DND-41 (cell line): ENCODE results near the gene GRID2.

ENCODE experiments used
- ATAC-seq: fragments of 200-7000 bp; cut with Tn5 transposase; 3 replicates; pipeline ENCODE4 v1.9.1; 2021; ENCODE audit warnings: low read depth; ENCODE audit not compliant: insufficient read depth
- DNase-seq: peaks from one replicate; pipeline ENCODE4 v3.0.0-alpha.2; 2020
- H2AFZ ChIP-seq: 2 replicates; pipeline ENCODE4 v1.6.0; 2012; ENCODE audit warnings: low read depth, low read length
- H3K27ac ChIP-seq: 2 replicates; pipeline ENCODE4 v1.5.1; 2012; ENCODE audit warnings: low read length, inconsistent platforms
- H3K27me3 ChIP-seq: fragments of 200-600 bp; sonication (generic); 2 replicates; pipeline ENCODE4 v1.6.0; 2012; ENCODE audit warnings: low read length, mild to moderate bottlenecking, inconsistent platforms; ENCODE audit not compliant: insufficient read depth, poor library complexity
- H3K36me3 ChIP-seq: 2 replicates; pipeline ENCODE4 v1.5.1; 2012; ENCODE audit warnings: low read length, inconsistent platforms; ENCODE audit not compliant: insufficient read depth
- H3K4me1 ChIP-seq: 2 replicates; pipeline ENCODE4 v1.5.1; 2012; ENCODE audit warnings: mild to moderate bottlenecking, low read length; ENCODE audit not compliant: insufficient read depth
- H3K4me2 ChIP-seq: 2 replicates; pipeline ENCODE4 v1.6.0; 2012; ENCODE audit warnings: mild to moderate bottlenecking, moderate library complexity, low read length, inconsistent platforms; ENCODE audit not compliant: insufficient read depth
- H3K4me3 ChIP-seq, 2 experiments: fragments of 200-600 bp in 1 of 2; shearing (Covaris generic) in 1 of 2; 2 replicates each; pipeline ENCODE4 v1.5.1; 2012 to 2016; ENCODE audit warnings: inconsistent platforms in 2 of 2, low read length in 2 of 2, mild to moderate bottlenecking in 2 of 2, low read depth in 1 of 2, moderate library complexity in 1 of 2
- H3K79me2 ChIP-seq: 2 replicates; pipeline ENCODE4 v1.6.0; 2012; ENCODE audit warnings: low read length, inconsistent platforms; ENCODE audit not compliant: insufficient read depth
- H3K9ac ChIP-seq: 2 replicates; pipeline ENCODE4 v1.6.0; 2012; ENCODE audit warnings: low read depth, mild to moderate bottlenecking, inconsistent platforms, low read length, moderate library complexity
- H3K9me3 ChIP-seq: 2 replicates; pipeline ENCODE4 v1.5.1; 2012; ENCODE audit warnings: low read length, moderate library complexity, mild to moderate bottlenecking, inconsistent platforms; ENCODE audit not compliant: insufficient read depth, severe bottlenecking
- H4K20me1 ChIP-seq: 2 replicates; pipeline ENCODE4 v1.6.0; 2012; ENCODE audit warnings: low read length; ENCODE audit not compliant: insufficient read depth
- CTCF ChIP-seq: IDR thresholded peaks from 2 replicates; pipeline ENCODE4 v1.5.1; 2012; ENCODE audit warnings: borderline replicate concordance, low read length, moderate library complexity, mild to moderate bottlenecking; ENCODE audit not compliant: poor library complexity, severe bottlenecking; ENCODE audit errors: extremely low read depth
- EZH2 ChIP-seq: IDR thresholded peaks from 3 replicates; pipeline ENCODE4 v1.6.1; 2012; ENCODE audit warnings: borderline replicate concordance, low read depth, mild to moderate bottlenecking, moderate library complexity, low read length, inconsistent platforms; ENCODE audit not compliant: severe bottlenecking

The GRID2 gene

GRCh38 chr4:93814722-93815121 is 1511.0 kb downstream of the GRID2 start:
- DNase-seq (peak; percentile 25), ATAC-seq (peak; percentile 55; the same call in 2 of the 3 replicates)
- Histone ChIP-seq H3K27me3 (no peaks in the 10 kb centered on the region), H3K4me3 (no peak overlapping the region), H3K27ac (no peak overlapping the region), H3K79me2 (no peaks in the 10 kb centered on the region), H4K20me1 (no peaks in the 10 kb centered on the region), H2AFZ (peak overlapping the region; percentile 34; the same call in 1 of the 2 replicates), H3K36me3 (no peaks in the 10 kb centered on the region), H3K4me2 (no peak overlapping the region), H3K9me3 (no peaks in the 10 kb centered on the region), H3K4me1 (peaks cover 5% of the 10 kb centered on the region; the same call in 1 of the 2 replicates), H3K9ac (no peak overlapping the region)
- no peak for TF ChIP-seq EZH2
- TF ChIP-seq CTCF, result no peak
